NT2/D1 (cell line): ENCODE results near the gene CUL1.

Source experiments
- DNase-seq: peaks from one replicate; pipeline ENCODE4 v3.0.0-alpha.2; 2011; ENCODE audit warnings: low read depth, low spot score
- H3K27me3 ChIP-seq: 2 replicates; pipeline ENCODE4 v1.6.0; 2011; ENCODE audit warnings: mild to moderate bottlenecking; ENCODE audit not compliant: insufficient read length, insufficient read depth
- H3K36me3 ChIP-seq: 2 replicates; pipeline ENCODE4 v1.6.1; 2011; ENCODE audit warnings: mild to moderate bottlenecking, low read length, mixed read lengths; ENCODE audit not compliant: insufficient read depth, insufficient read length
- H3K4me1 ChIP-seq: 2 replicates; pipeline ENCODE4 v1.5.1; 2011; ENCODE audit not compliant: insufficient read depth, insufficient read length
- H3K4me3 ChIP-seq: 2 replicates; pipeline ENCODE4 v1.5.1; 2011; ENCODE audit warnings: low read depth; ENCODE audit not compliant: insufficient read length
- H3K9ac ChIP-seq: 2 replicates; pipeline ENCODE4 v1.6.0; 2011; ENCODE audit warnings: low read depth; ENCODE audit not compliant: insufficient read length
- H3K9me3 ChIP-seq: 2 replicates; pipeline ENCODE4 v1.5.1; 2011; ENCODE audit warnings: mild to moderate bottlenecking, low read length; ENCODE audit not compliant: insufficient read depth
- SUZ12 ChIP-seq: IDR thresholded peaks from 2 replicates; pipeline ENCODE4 v1.6.1; 2011; ENCODE audit not compliant: insufficient read length, insufficient read depth; ENCODE audit errors: extremely low read depth
- YY1 ChIP-seq: IDR thresholded peaks from 2 replicates; pipeline ENCODE4 v1.6.1; 2011; ENCODE audit not compliant: insufficient read length, insufficient read depth
- ZNF274 ChIP-seq: IDR thresholded peaks from 2 replicates; pipeline ENCODE4 v1.6.1; 2011; ENCODE audit warnings: mild to moderate bottlenecking, low read depth, low read length

CUL1 gene

DNA sequence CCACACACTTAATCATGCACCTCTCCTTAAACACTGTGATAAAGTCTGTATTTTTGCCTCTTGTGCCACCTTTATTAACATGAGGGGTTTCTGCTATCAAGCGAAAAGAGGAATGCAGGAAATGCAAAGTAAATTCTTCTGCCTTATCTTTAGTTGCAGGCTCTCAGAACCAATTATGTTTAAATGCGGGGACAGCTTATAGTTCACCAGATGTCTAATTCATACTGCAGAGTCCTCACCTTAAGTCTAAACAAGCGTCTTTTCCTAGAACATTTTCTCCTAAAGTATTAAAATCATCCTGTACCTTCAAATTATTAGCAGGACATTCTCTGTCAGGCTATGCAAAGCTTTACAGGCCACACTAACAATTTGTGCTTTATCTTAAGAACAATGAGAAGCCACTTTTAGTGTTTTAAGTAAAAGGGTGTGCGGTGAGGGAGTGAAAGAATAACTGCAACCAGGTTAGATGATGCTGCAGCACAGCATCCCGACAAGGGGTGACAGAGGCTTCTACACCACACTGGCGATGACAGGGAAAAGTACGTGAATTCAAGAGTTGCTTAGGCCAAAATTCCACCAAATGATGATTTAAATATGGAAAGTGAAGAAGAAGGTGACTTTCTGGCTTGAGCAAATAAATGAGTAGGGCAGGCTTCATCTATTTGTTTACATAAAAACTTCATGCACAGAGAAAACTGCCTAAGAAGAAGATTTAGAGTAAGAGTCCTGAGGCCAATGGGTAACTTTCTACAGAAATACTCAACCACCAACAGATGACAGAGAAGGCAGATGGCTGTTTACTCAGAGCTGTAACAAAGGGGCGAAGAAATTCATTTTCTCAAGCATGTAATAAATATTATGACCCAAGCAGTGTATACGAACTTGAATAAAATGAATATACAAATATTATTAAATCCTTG is 149.4 kb downstream of the CUL1 start:
- Histone ChIP-seq H3K27me3 (no peaks in the 10 kb centered on the region), H3K9ac (no peak overlapping the region), H3K9me3 (no peaks in the 10 kb centered on the region), H3K4me3 (no peak overlapping the region), H3K4me1 (no peaks in the 10 kb centered on the region), H3K36me3 (peaks cover 3% of the 10 kb centered on the region)
- no peak for DNase-seq
- TF ChIP-seq SUZ12: no peak
- no peak for TF ChIP-seq ZNF274
- TF ChIP-seq YY1: no peak

DNA sequence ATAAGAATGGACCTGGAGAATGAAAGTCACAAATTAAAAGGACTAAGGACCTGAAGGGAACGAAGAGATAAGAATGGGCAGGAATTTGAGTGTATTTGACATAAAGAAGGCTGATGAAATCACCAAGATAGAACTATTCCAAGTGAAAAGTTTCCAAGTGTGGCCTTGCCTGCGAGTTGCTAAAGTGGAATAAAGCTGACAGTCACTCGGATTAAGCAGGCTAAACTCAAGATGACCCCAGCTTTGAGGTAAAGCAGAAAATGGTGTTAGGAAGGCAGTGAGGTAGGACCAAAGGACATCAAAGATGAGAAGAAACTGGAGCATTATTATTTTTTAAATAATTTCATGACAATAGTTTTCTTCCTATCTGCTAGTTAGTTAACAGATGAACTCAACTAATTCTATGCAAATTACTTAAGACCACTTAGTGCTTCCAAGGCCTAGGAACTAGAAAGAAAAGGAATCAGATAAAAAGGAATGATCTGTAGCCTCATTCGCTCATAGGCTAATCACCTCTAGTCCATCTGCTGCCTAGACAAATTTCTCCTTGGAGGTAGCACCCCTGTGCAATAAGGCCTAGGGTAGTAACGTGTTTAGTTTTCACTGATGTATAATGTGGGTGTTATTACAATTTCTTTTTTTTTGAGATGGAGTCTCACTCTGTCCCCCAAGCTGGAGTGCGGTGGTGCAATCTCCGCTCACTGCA is 150.8 kb downstream of the CUL1 start:
- Histone ChIP-seq H3K27me3 (no peaks in the 10 kb centered on the region), H3K9me3 (no peaks in the 10 kb centered on the region), H3K4me1 (no peaks in the 10 kb centered on the region), H3K36me3 (no peaks in the 10 kb centered on the region), H3K4me3 (no peak overlapping the region), H3K9ac (no peak overlapping the region)
- TF ChIP-seq ZNF274 (no peak), YY1 (no peak), SUZ12 (no peak)
- no peak for DNase-seq

DNA sequence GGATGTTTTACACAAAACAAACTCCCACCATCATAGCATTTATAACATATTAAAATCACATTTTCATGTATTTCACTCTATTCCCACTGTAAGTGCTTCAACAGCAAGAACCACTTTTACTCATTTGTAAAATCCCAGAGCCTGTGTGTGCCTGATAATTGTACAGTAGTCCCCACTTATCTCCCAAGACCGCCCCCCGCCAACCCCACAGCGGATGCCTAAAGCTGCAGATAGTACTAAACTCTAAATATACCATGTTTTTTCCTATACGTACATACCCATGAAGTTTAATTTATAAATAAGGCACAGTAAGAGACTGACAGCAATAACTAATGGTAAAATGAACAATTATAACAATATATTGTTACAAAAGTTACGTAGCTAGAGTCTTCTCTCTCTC is 151.9 kb downstream of the CUL1 start:
- H3K27me3 ChIP-seq: no peaks in the 10 kb centered on the region
- DNase-seq: no peak
- H3K9ac ChIP-seq: no peak overlapping the region
- no peak overlapping the region for H3K4me3 ChIP-seq
- no peaks in the 10 kb centered on the region for H3K4me1 ChIP-seq
- no peaks in the 10 kb centered on the region for H3K9me3 ChIP-seq
- TF ChIP-seq SUZ12 (no peak), ZNF274 (no peak), YY1 (no peak)
- H3K36me3 ChIP-seq: no peaks in the 10 kb centered on the region
